GM23338 (cell line): Measurements from ENCODE around the gene PTPN9.

ENCODE experiments used
- CTCF ChIP-seq, 2 experiments: fragments of 200-600 bp in 1 of 2; sonication (generic) in 1 of 2; conservative IDR thresholded peaks; 2 replicates each; pipeline versions ENCODE4 v1.5.1 to v1.6.1; 2016 to 2017; ENCODE audit warnings: antibody characterized with exemption in 2 of 2, low read depth in 2 of 2, mild to moderate bottlenecking in 2 of 2, moderate library complexity in 1 of 2
- ETS1 ChIP-seq: IDR thresholded peaks from 2 replicates; pipeline ENCODE4 v1.6.1; 2016; ENCODE audit warnings: antibody characterized with exemption
- EZH2 ChIP-seq: fragments of 200-600 bp; sonication (generic); IDR thresholded peaks from one replicate; pipeline ENCODE4 v1.8.0; 2017; ENCODE audit warnings: antibody characterized with exemption, mild to moderate bottlenecking, low read depth; ENCODE audit not compliant: unreplicated experiment
- ZNF331 ChIP-seq: fragments of 250-450 bp; sonication (Bioruptor Pico); IDR thresholded peaks from 2 replicates; pipeline ENCODE4 v1.5.0; 2020; ENCODE audit warnings: low read depth, mild to moderate bottlenecking, moderate library complexity

DNA sequence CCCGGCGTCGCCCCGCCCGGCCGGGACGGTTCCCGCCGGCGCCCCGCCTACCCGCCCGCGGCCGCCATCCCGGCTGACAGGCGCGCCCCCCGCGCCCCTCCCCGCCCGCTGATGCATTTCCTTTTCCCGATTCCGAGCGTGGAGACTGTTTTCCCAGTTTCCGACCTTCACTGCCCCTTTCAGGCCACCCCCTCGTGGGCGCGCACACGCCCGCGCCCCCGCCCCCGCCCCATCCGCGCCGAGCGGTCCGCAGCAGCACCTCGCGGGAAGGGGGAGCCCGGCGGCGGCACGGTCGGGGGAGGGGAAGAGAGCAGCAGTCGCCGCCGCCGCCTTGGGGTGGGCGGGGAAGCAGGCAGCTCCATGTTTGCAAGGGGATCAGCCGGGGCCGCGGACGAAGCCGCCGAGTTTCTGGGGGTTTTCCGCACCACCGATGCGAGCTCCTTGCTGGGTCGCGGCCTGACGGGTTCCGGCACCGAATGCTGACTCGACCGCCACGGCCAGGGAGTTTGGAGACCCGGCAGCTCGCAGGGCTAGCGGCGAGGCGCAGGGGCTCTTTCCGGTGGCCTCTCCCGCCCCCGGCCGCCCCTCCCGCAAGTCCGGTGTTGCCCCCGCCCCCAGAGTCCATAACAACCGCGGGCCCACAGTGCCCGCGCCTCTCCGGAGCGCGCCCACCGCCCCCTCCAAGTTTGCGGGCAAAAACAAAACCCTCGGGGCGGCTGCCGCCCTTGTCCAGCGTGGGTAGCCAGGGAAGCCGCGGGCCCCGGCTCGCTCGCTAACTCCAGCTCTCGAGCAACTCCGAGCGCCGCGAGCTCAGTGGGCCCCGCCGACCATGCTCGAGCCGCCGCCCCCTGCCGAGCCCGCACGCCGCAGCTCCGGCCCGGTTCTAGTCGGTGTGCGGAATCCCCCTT, 124.4 kb downstream of the PTPN9 start:
- no peak for TF ChIP-seq CTCF (conservative IDR thresholded peaks at IDR 0.05; ENCODE audit: low read depth in 2 of 2)
- TF ChIP-seq EZH2, result no peak
- no peak for TF ChIP-seq ZNF331 (CRISPR knock-in tag)
- TF ChIP-seq ETS1, result no peak
